HG02678 (cell line): Measurements from ENCODE around the gene CNTN6.

ENCODE experiments used
- ATAC-seq: cut with Tn5 transposase; IDR thresholded peaks from one replicate; pipeline ENCODE4 v1.9.1; 2021; ENCODE audit warnings: mild to moderate bottlenecking, moderate library complexity; ENCODE audit not compliant: unreplicated experiment

Gene CNTN6

GRCh38 chr3:1400571-1400970 lies 307.7 kb downstream of the CNTN6 start:
- no peak for ATAC-seq

DNA sequence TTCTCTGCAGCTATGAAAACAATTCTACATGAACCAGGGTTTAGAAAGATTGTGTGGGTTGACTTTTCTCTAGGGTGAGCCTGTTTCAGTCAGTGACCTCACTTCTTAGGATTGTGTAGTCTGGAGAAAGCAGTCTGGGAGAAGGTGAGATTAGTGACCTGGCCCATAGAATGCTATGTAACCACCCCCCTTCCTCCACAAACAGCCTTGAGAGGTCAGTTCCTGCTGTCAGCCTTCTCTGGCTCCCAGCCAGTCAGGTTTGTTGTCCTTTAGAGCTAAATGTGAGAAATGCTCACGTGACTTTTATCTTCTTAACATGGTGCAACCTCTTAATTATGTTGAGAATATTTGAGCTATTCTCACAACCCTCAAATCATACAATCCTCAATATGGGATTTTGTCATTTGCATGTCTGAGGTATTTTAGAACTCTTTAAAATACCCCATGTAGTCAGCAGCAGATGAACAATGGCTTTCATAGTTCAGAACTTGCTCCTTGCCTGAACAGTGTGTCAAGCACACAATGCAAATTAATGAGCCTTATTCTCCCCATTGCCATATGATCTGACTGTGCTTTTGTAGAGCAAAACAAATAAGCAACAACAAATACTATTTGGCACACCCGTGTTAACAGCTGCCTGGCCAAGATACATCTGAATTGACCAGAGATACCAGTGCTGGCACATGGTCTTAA lies 311.6 kb downstream of the CNTN6 start:
- no peak for ATAC-seq

- no peak for ATAC-seq
Measured at GRCh38 chr3:1406250-1406649, 313.4 kb downstream of the CNTN6 start.

DNA sequence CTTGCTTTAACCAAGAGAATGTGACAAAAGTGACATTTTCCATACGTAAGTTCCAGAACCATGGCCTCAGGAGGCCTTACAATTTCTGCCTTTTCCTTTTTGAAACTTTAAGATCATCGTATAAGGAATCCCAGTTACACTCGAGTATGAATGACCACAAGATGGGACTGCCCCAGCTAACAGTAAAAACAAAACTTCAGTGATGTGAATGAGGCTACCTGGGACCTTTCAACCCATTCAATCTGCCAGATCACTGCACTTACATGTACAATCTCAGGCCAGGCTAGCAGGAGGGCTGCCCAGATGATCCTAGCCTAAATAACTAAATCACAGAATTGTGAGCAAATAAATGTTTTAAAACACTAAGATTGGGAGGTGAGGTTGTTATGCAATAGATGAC lies 328.8 kb downstream of the CNTN6 start:
- no peak for ATAC-seq

- ATAC-seq: no peak
Measured at GRCh38 chr3:1423566-1424089, 330.8 kb downstream of the CNTN6 start.

GRCh38 chr3:1439395-1439794 lies 346.6 kb downstream of the CNTN6 start:
- no peak for ATAC-seq

DNA sequence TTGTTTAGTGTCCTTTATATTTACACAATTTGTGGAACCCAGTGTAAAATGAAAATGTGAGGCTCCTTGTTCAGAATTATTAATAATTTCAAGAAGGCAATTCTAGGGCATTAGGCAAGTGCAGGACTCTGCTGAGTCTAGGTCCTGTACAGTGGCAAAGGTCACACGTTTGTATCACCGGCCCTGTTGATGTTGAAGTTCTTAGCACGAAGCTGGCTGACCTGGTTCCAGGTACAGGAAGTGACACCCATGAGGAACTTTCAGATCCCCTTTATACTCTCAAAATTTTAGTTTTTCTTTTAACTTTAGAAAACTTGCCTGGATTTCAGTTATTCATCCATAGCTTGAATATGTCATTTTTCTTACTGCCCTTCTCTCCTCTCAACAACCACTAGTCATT lies 349.4 kb downstream of the CNTN6 start:
- no peak for ATAC-seq

- ATAC-seq: no peak
Measured at GRCh38 chr3:1444195-1444594, 351.4 kb downstream of the CNTN6 start.

DNA sequence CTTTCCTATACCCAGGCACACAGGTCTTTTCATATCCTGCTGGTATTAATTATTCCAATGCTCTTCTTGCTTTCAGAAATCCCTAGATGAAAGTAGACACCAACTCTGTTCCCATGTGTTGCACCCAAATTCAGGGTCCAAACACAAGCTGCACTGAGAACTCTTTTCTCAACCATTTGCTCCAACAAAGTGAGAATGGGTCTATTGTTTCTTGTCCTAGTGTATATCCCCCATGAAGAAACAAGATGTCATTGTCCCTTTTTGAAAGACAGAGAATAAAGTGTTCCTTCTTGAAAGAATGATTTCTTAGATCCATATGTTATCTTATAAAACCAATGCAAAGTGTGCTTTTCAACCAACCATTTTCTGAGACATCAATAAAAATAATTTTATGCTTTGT lies 353.7 kb downstream of the CNTN6 start:
- ATAC-seq: no peak

- no peak for ATAC-seq
Measured at GRCh38 chr3:1447452-1447851, 354.6 kb downstream of the CNTN6 start.

- no peak for ATAC-seq
Measured at GRCh38 chr3:1448443-1448842, 355.6 kb downstream of the CNTN6 start.
